Endothelial cell of umbilical vein (primary cell): ENCODE data around the gene GAS7. TPM values are rescaled to one million over a fixed set of nuclear protein-coding genes. Genes with fewer than 3 reads are reported as not detected.

Source experiments
- BruUV-seq: library from RNA; stranded (reverse); fragments of 400-500 nt; replicated peaks from 2 replicates; lab custom pipeline; 2021; lab: Mats Ljungman, UMichigan
- CTCF ChIA-PET: fragments of 300-600, 350-600 bp; sonication (Branson Sonifier 250); formaldehyde crosslinking; loops from one replicate; lab custom pipeline; 2021; ENCODE audit warnings: antibody characterized with exemption, inconsistent platforms; lab: Charles Lee
- POLR2A ChIA-PET: fragments of 300-600, 350-600 bp; sonication (Branson Sonifier 250); formaldehyde crosslinking; loops from one replicate; lab custom pipeline; 2021; ENCODE audit warnings: antibody characterized with exemption, inconsistent platforms; lab: Charles Lee
- DNase-seq: peaks from one replicate; pipeline ENCODE4 v3.0.0-alpha.2; 2011; ENCODE audit warnings: low read depth, low spot score
- FAIRE-seq: peaks from 2 replicates; lab custom pipeline; 2011; peaks lifted over from hg19 to GRCh38; lab: Jason Lieb, UNC
- H2AFZ ChIP-seq: 2 replicates; pipeline ENCODE4 v1.6.0; 2012; ENCODE audit warnings: low read depth, low read length, control low read depth, inconsistent platforms
- H3K27ac ChIP-seq: 2 replicates; pipeline ENCODE4 v1.5.1; 2011; ENCODE audit warnings: low read depth, mild to moderate bottlenecking, control low read depth, low read length, moderate library complexity; ENCODE audit not compliant: insufficient read depth
- H3K27me3 ChIP-seq, 2 experiments: 2 replicates each; pipeline versions ENCODE4 v1.6.0 to v1.6.1; 2011; ENCODE audit warnings: low read length in 2 of 2, mixed read lengths in 1 of 2; ENCODE audit not compliant: control insufficient read depth in 2 of 2, insufficient read depth in 2 of 2
- H3K36me3 ChIP-seq, 2 experiments: 2 replicates in 1 of 2; 3 replicates in 1 of 2; pipeline ENCODE4 v1.5.1; 2011; ENCODE audit warnings: low read length in 2 of 2, mild to moderate bottlenecking in 1 of 2, moderate library complexity in 1 of 2; ENCODE audit not compliant: control insufficient read depth in 2 of 2, insufficient read depth in 2 of 2; ENCODE audit errors: extremely low read depth in 1 of 2
- H3K4me1 ChIP-seq: 3 replicates; pipeline ENCODE4 v1.5.1; 2011; ENCODE audit warnings: mild to moderate bottlenecking, low read length; ENCODE audit not compliant: control insufficient read depth, insufficient read depth; ENCODE audit errors: extremely low read depth
- H3K4me2 ChIP-seq: 2 replicates; pipeline ENCODE4 v1.6.1; 2011; ENCODE audit warnings: low read length, control low read depth, mixed read lengths; ENCODE audit not compliant: insufficient read depth
- H3K4me3 ChIP-seq, 3 experiments: fragments of 200-600 bp in 1 of 3; sonication (generic), shearing (Covaris generic) in 1 of 3; replicated peaks in 1 of 3; 2 replicates each; pipeline ENCODE4 v1.5.1; 2011 to 2016; ENCODE audit warnings: control low read depth in 3 of 3, low read length in 3 of 3, mild to moderate bottlenecking in 2 of 3, inconsistent platforms in 1 of 3, low read depth in 1 of 3, moderate library complexity in 1 of 3; ENCODE audit not compliant: insufficient read depth in 1 of 3
- H3K79me2 ChIP-seq: 2 replicates; pipeline ENCODE4 v1.6.0; 2012; ENCODE audit warnings: low read length, inconsistent platforms; ENCODE audit not compliant: control insufficient read depth, insufficient read depth
- H3K9ac ChIP-seq: replicated peaks from 2 replicates; pipeline ENCODE3; 2011; ENCODE audit warnings: low read length, control low read depth; ENCODE audit not compliant: insufficient read depth; ENCODE audit errors: extremely low read depth
- H3K9me1 ChIP-seq: replicated peaks from 3 replicates; pipeline ENCODE4 v1.6.0; 2011; ENCODE audit warnings: mild to moderate bottlenecking, low read length; ENCODE audit not compliant: control insufficient read depth, insufficient read depth; ENCODE audit errors: extremely low read depth
- H3K9me3 ChIP-seq: replicated peaks from 2 replicates; pipeline ENCODE4 v1.5.1; 2012; ENCODE audit warnings: low read length, inconsistent platforms; ENCODE audit not compliant: control insufficient read depth, insufficient read depth
- H4K20me1 ChIP-seq: replicated peaks from 2 replicates; pipeline ENCODE3; 2011; ENCODE audit warnings: mild to moderate bottlenecking, low read length; ENCODE audit not compliant: control insufficient read depth, insufficient read depth; ENCODE audit errors: extremely low read depth
- CTCF ChIP-seq, 2 donors: IDR thresholded peaks; 1 replicate in 1 of 2; 2 replicates in 1 of 2; pipeline ENCODE4 v1.5.1; 2011; ENCODE audit warnings: low read length in 2 of 2, mild to moderate bottlenecking in 2 of 2, moderate library complexity in 2 of 2, control low read depth in 1 of 2, inconsistent platforms in 1 of 2, low read depth in 1 of 2; ENCODE audit not compliant: insufficient read depth in 1 of 2; ENCODE audit errors: extremely low read depth in 1 of 2
- EZH2 ChIP-seq: IDR thresholded peaks from 2 replicates; pipeline ENCODE4 v1.6.1; 2012; ENCODE audit warnings: borderline replicate concordance, low read depth, mild to moderate bottlenecking, moderate library complexity, low read length, inconsistent platforms; ENCODE audit not compliant: severe bottlenecking
- FOS ChIP-seq: IDR thresholded peaks from 2 replicates; pipeline ENCODE4 v1.6.1; 2011; ENCODE audit warnings: mild to moderate bottlenecking, low read length, moderate library complexity, borderline replicate concordance; ENCODE audit not compliant: insufficient read depth
- GATA2 ChIP-seq: IDR thresholded peaks from 2 replicates; pipeline ENCODE4 v1.7.0; 2011; ENCODE audit warnings: low read depth, mild to moderate bottlenecking, moderate library complexity, mixed read lengths, low read length; ENCODE audit not compliant: insufficient read length, insufficient read depth
- JUN ChIP-seq: IDR thresholded peaks from 2 replicates; pipeline ENCODE4 v1.6.1; 2011; ENCODE audit warnings: borderline replicate concordance, low read depth; ENCODE audit not compliant: insufficient read length, insufficient read depth
- MAX ChIP-seq: IDR thresholded peaks from 2 replicates; pipeline ENCODE4 v1.6.1; 2011; ENCODE audit not compliant: insufficient read depth, insufficient read length
- MYC ChIP-seq: IDR thresholded peaks from one replicate; pipeline ENCODE4 v1.6.1; 2011; ENCODE audit warnings: mild to moderate bottlenecking, low read depth, low read length
- POLR2A ChIP-seq: IDR thresholded peaks from 2 replicates; pipeline ENCODE4 v1.6.1; 2012; ENCODE audit warnings: low read depth, mild to moderate bottlenecking, control low read depth, low read length
- POLR2AphosphoS5 ChIP-seq: IDR thresholded peaks from 2 replicates; pipeline ENCODE4 v1.6.1; 2012; ENCODE audit warnings: low read depth, mild to moderate bottlenecking, control low read depth, low read length, moderate library complexity; ENCODE audit not compliant: insufficient read depth
- dilution Hi-C: fragments of 300-500 bp; cut with MboI; formaldehyde crosslinking; loops from one replicate; pipeline ENCODE4 v1.15.0; 2019; ENCODE audit warnings: low sequenced_read_pairs; ENCODE audit not compliant: extremely low pct_ligation_motif_present
- intact Hi-C: fragments of 100-400 bp; cut with micrococcal nuclease; formaldehyde crosslinking; loops from one replicate; pipeline ENCODE4 v1.10.0; 2022
- polyA plus RNA-seq, 4 experiments: library from polyadenylated mRNA; depleted of rRNA in 3 of 4; stranded (reverse) in 3 of 4; unstranded in 1 of 4; fragments of >200 nt; gene quantifications; 2 replicates each; pipeline versions ENCODE4 v1.2.1 to v1.2.3, GENCODE V29; 2011 to 2012; ENCODE audit warnings: missing spikeins in 1 of 4
- total RNA-seq: library from RNA; stranded (reverse); gene quantifications from 2 replicates; pipeline ENCODE4 v1.2.3, GENCODE V29; 2021

The GAS7 gene
- total and polyA plus RNA-seq, 2 donors (not counting 3 experiments of a cell fraction or from before 2014, with no cell fraction given) = not detected

GRCh38 chr17:10083864-10084263, 114.5 kb downstream of the GAS7 start:
- ChIA-PET POLR2A (no interaction called here), CTCF (no interaction called here)
- DNase-seq (no peak), FAIRE-seq (no peak)
- Histone ChIP-seq H3K4me1 (no peaks in the 10 kb centered on the region), H3K4me3 (no peak overlapping the region), H3K79me2 (no peaks in the 10 kb centered on the region), H3K9me3 (peaks cover 2% of the 10 kb centered on the region), H4K20me1 (no peaks in the 10 kb centered on the region), H3K27me3 (no peaks in the 10 kb centered on the region), H3K36me3 (no peaks in the 10 kb centered on the region), H3K27ac (no peak overlapping the region), H3K9ac (no peak overlapping the region), H3K4me2 (no peak overlapping the region), H3K9me1 (no peaks in the 10 kb centered on the region), H2AFZ (no peak overlapping the region)
- intact Hi-C loops (no loop called here), dilution Hi-C loops (no loop called here)
- no peak for TF ChIP-seq JUN
- no peak for TF ChIP-seq MAX
- TF ChIP-seq FOS = no peak
- no TSS peak for BruUV-seq

- Histone ChIP-seq H2AFZ (no peak overlapping the region), H3K9me3 (peaks cover 2% of the 10 kb centered on the region), H3K36me3 (no peaks in the 10 kb centered on the region), H3K4me1 (no peaks in the 10 kb centered on the region), H4K20me1 (no peaks in the 10 kb centered on the region), H3K4me2 (no peak overlapping the region), H3K79me2 (no peaks in the 10 kb centered on the region), H3K27ac (no peak overlapping the region), H3K4me3 (no peak overlapping the region), H3K9ac (no peak overlapping the region), H3K9me1 (no peaks in the 10 kb centered on the region), H3K27me3 (no peaks in the 10 kb centered on the region)
- ChIA-PET POLR2A (no interaction called here), CTCF (no interaction called here)
- TF ChIP-seq MAX = no peak
- TF ChIP-seq GATA2 = no peak
- no peak for TF ChIP-seq POLR2A
- no peak for TF ChIP-seq POLR2AphosphoS5
- no peak for TF ChIP-seq CTCF (IDR thresholded peaks at IDR 0.05; ENCODE audit: extremely low read depth in 1 of 2, insufficient read depth in 1 of 2, low read depth in 1 of 2, low read length in 2 of 2)
- no peak for TF ChIP-seq MYC
- TF ChIP-seq FOS = no peak
- TF ChIP-seq EZH2 = no peak
- TF ChIP-seq JUN = no peak
- intact Hi-C loops = no loop called here
- FAIRE-seq (no peak), DNase-seq (no peak)
- dilution Hi-C loops = no loop called here
- no TSS peak for BruUV-seq
These were observed 115.6 kb downstream of the GAS7 start for GRCh38 chr17:10082795-10083194.
